Measurements from ENCODE around the gene PRAMEF18.
"Not testable (repeated sequence)": the region's sequence is repeated elsewhere in the genome, so short reads cannot be mapped to it uniquely, and the experiment has no call there.

PRAMEF18 gene

GRCh38 chr1:13225675-13226204 lies at the start of gene PRAMEF18:
TSS of gene PRAMEF18 (minus strand) at chr1:13226154. CDS start at chr1:13226106, 48 bp downstream.
- not testable (repeated sequence) for FAIRE-seq

DNA sequence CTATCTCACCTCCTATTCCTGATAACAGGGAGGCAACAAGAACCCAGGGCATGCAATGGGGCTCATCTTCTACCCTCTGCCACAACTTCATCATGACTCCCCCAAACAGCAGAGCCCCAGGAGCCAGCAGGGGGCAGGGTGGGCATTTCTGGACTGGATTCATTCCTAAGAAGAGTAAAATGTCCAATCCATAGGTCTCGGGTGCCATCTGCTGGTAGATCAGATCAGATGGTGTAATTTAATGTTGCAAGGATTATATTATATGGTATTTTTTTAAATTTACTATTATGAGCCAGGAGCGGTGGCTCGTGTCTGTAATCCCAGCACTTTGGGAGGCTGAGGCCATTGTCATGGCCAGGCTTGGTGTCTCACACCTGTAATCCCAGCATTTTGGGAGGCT lies 39.2 kb upstream of the PRAMEF18 start:
- not testable (repeated sequence) for FAIRE-seq

DNA sequence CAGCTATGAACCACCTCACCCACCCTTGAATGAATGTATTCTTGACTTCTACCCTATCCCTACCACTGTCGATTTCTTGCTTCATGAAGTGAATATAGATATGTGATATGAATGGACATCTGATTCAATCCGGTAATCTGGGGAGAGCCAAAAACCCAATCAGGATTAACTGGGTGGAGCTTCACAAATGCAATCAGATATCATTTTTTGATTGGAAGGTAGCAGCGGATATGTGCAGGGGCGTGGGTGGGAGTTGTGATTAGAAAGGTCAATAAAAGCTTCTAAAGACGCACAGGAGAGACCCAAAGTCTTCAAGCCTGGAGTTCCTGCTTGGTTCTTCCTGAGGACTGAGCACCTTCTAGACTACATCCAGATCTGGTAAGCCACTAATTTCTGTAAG lies 27.9 kb upstream of the PRAMEF18 start, which contains the start of gene PRAMEF5:
TSS of gene PRAMEF5 (plus strand) at position 301 of the 400 bp plus-strand sequence. CDS start 5,071 bp downstream, outside the sequence.
- not testable (repeated sequence) for FAIRE-seq

- FAIRE-seq: not testable (repeated sequence)
These were observed 21.2 kb upstream of the PRAMEF18 start for GRCh38 chr1:13247122-13247521.

DNA sequence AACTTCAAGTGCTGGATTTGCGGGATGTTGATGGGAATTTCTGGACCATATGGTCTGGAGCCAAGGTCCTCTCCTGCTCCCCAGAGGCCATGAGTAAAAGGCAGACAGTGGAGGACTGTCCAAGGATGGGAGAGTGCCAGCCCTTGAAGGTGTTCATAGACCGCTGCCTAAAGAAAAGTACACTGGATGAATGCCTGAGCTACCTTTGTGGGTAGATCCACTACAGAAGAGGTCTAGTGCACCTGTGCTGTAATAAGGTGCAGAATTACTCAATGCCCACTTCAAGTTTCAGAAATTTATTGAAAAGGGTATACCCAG lies 20.6 kb upstream of the PRAMEF18 start:
- not testable (repeated sequence) for FAIRE-seq

- not testable (repeated sequence) for FAIRE-seq
These were observed 20.0 kb upstream of the PRAMEF18 start for GRCh38 chr1:13245841-13246553.

DNA sequence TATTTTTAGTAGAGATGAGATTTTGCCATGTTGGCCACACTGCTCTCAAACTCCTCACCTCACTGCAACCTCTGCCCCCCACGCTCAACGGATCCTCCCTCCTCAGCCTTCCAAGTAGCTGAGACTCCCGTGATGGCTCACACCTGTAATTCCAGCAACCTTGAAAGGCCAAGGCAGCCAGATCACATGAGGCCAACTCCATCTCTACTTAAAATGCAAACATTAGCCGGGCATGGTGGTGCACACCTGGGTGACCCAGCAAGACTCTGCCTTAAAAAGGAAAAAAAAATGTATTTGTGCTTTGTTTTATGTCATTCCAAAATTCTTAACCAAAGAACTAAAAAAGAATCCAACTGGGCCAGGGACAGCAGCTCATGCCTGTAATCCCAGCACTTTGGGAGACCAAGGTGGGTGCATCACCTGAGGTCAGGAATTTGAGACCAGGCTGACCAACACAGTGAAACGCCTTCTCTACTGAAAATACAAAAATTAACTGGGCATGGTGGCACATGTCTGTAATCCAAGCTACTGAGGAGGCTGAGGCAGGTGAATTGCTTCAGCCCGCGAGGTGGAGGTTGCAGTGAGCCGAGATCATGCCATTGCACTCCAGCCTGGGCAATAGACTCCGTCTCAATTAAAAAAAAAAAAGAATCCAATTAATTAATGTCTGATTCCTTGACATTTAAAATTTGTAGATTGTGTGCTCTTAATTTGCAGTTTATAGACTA lies 17.7 kb upstream of the PRAMEF18 start:
- not testable (repeated sequence) for FAIRE-seq

DNA sequence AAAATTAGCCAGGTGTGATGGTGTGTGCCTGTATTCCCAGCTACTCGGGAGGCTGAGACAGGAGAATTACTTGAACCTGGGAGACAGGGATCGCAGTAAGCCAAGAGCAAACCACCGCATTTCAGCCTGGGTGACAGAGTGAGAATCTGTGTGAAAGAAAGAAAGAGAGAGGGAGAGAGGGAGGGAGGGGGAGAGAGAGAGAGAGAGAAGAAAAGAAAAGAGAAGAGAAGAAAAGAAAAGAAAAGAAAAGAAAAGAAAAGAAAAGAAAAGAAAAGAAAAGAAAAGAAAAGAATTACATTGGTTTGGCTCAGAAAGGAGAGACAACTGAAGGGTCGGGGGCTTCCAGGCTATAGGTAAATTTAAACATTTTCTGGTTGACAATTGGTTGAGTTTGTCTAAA lies 13.7 kb upstream of the PRAMEF18 start:
- not testable (repeated sequence) for FAIRE-seq

- FAIRE-seq: not testable (repeated sequence)
These were observed 11.6 kb upstream of the PRAMEF18 start for GRCh38 chr1:13237572-13237971.

GRCh38 chr1:13234057-13234456 lies 8.1 kb upstream of the PRAMEF18 start:
- not testable (repeated sequence) for FAIRE-seq

DNA sequence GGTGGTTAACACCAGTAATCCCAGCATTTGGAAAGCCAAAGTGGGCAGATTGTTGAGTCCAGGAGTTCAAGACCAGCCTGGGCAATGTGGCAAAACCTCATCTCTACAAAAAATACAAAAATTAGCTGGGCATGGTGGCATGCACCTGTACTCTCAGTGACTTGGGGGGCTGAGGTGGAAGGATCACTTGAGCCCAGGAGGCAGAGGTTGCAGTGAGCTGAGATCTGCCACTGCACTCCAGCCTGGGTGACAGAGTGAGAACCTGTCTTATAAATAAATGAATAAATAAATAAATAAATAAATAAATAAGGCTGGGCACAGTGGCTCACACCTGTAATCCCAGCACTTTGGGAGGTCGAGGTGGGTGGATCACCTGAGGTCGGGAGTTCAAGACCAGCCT lies 6.1 kb upstream of the PRAMEF18 start:
- not testable (repeated sequence) for FAIRE-seq

DNA sequence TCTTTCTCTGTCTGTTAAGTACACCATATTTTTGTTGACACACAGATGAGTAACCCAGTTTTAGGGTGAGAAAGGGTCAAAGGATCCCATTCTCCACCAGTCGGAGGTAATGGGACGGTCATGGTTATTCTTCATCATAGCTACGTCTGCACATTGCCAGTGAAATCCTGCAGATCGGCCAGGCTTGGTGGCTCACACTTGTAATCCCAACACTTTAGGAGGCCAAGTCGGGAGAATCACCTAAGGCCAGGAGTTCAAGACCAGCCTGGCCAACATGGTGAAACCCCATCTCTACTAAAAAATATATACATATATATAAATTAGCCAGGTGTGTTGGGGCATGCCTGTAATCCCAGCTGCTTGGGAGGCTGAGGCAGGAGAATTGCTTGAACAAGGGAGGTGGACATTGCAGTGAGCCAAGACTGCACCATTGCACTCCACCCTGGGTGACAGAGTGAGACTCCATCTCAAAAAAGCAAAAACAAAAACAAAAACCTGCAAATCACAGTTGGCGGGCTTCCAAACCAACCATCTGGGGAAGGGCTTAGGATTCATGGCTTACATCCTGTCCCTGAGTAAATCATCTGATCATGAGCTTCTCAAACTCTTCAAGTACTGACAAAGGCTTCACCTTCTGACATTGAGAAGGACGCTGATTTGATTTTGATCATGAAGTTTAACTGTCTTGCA lies 5.3 kb upstream of the PRAMEF18 start:
- FAIRE-seq: not testable (repeated sequence)

DNA sequence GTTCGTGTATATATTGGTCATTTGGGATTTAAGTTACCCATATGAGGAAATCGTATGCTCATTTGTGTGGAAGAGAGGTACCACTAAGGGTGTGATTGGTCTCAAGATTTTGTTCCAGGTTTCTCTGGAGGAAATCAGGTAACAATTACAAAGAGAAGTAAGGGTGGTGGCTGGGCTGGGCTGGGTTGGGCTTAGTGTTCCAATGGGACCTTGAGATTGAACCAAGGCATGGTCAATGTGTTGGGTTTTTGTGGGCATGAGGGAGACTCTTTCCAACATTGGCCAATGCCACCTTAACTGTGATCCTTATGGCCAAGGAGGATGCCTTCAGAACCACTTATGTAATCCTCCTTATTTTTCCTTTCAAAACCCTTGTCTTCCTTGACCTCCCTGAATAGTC lies 4.6 kb upstream of the PRAMEF18 start:
- FAIRE-seq: not testable (repeated sequence)

- not testable (repeated sequence) for FAIRE-seq
These were observed 4.1 kb upstream of the PRAMEF18 start for GRCh38 chr1:13230096-13230495.

DNA sequence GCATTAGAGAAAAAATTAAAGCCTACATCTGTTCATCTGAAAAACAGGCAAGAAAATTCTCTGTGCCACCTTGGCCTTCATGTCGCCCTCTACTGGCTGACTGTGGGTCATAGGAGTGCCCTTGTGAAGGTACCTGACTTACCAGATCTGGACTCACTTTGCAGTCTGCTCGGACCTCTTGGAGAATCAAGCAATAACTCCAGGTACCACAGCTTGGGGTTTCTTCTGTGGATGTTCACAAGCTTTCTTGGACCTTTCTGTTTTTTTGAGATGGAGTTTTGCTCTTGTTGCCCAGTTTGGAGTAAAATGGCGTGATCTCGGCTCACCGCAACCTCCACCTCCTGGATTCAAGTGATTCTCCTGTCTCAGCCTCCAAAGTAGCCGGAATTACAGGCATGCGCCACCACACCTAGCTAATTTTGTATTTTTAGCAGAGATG lies 2.4 kb upstream of the PRAMEF18 start:
- FAIRE-seq: no peak

GRCh38 chr1:13227271-13228055 lies 1.5 kb upstream of the PRAMEF18 start:
- not testable (repeated sequence) for FAIRE-seq

GRCh38 chr1:13224480-13225060 lies 1.4 kb downstream of the PRAMEF18 start:
- FAIRE-seq: no peak

GRCh38 chr1:13222788-13223187 lies 3.2 kb downstream of the PRAMEF18 start:
- FAIRE-seq: not testable (repeated sequence)

GRCh38 chr1:13219203-13219602 lies 6.8 kb downstream of the PRAMEF18 start:
- not testable (repeated sequence) for FAIRE-seq

DNA sequence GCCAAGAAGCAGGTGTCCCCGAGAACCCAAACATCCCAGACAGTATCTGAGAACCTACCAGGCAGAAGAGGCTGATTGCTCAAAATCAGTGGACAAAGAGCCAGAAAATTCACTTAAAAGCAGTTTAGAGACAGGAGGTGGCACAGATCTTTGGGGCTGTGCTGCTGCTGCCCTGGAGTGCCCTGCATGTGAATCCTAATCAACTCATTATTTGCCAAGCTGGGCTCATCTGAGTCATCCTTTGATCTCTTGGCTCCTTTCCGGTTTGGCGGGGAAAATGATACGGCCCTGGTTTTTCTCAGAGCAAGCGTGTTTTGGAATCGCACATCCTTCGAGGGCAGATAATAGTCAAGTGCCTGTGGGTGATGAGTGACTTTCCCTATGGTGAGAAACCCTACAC lies 9.3 kb downstream of the PRAMEF18 start:
- FAIRE-seq: not testable (repeated sequence)

- FAIRE-seq: not testable (repeated sequence)
These were observed 17.2 kb downstream of the PRAMEF18 start for GRCh38 chr1:13208712-13209111.

DNA sequence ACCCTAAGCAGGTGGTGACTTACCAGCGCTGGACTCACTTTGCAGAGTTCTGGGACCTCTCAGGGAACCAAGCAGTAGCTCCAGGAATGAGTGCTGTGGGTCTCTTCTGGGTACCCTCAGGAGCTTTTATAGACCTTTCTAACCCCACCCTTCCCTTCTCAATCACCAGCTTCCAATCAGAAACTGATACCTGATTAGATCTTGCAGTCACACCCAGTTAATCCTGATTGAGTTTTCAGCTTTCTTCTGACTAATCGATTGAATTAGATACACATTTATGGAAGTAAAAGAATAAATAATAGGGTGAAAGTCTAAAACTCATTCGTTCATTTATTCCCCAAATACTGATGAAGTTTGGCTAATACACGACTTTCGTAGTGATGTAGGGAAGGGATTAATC lies 24.6 kb downstream of the PRAMEF18 start, which contains the start of gene PRAMEF13:
TSS of gene PRAMEF13 (minus strand) at position 101 of the 400 bp plus-strand sequence. CDS start 1,820 bp downstream, outside the sequence.
- not testable (repeated sequence) for FAIRE-seq
